Measurements from ENCODE around the gene UBE2S.

The UBE2S gene

DNA sequence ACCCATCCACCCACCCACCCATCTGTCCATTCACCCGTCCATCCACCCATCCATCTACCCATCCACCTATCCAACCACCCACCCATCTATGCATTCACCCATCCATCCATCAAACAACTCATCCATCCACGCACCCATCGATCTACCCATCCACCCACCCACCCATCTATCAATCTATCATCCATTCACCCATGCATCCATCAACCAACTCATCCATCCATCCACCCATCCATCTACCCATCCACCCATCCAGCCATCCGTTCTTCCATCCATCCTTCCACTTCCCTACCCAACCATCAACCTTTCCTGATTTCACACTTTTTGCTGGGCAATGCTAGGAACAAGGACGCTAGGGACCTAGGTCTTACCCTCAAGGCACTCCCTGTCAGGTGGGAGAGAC, 25.6 kb downstream of the UBE2S start:
- no peak for DNase-seq

DNA sequence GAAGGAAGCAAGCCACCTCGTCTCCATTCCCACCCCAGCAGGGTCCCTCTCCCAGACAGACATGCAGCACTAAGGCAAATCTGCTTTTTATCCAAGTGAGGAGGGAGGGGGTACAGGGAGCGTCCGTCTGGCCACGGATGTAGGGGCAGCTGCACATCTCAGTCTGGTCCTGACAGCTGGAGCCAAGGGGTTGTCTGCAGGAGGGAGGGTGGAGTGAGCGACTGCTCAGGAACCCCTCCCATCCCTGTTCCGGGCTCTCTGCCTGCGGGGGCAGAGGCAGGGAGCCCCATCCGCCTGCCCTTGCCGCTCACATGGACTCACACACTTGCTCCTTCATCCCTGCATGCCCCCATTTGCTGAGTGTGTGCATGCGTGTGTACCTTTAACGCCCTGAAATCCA, 28.4 kb downstream of the UBE2S start:
- DNase-seq: no peak

DNA sequence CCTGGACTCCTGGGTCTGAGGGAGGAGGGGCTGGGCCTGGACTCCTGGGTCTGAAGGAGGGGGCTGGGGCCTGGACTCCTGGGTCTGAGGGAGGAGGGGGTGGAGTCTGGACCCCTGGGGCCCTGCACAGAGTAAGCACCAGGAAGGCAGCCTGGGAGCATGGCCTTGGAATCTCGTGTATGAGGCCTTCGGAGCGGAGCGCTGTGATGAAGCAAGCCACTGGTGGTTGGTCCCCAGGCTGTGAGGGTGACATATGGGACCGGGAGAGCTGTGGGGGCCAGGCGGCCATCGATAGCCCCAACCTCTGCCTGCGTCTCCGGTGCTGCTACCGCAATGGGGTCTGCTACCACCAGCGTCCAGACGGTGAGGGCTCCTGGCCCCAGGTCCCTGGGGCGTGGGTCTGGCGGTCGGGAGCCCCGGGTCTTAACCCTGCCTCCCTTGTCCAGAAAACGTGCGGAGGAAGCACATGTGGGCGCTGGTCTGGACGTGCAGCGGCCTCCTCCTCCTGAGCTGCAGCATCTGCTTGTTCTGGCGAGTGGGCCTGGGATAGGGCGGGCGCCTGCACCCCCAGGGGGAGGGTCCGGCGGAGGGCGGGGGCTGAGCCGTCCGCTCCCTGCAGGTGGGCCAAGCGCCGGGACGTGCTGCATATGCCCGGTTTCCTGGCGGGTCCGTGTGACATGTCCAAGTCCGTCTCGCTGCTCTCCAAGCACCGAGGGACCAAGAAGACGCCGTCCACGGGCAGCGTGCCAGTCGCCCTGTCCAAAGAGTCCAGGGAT, 30.0 kb downstream of the UBE2S start:
- DNase-seq: no peak

DNA sequence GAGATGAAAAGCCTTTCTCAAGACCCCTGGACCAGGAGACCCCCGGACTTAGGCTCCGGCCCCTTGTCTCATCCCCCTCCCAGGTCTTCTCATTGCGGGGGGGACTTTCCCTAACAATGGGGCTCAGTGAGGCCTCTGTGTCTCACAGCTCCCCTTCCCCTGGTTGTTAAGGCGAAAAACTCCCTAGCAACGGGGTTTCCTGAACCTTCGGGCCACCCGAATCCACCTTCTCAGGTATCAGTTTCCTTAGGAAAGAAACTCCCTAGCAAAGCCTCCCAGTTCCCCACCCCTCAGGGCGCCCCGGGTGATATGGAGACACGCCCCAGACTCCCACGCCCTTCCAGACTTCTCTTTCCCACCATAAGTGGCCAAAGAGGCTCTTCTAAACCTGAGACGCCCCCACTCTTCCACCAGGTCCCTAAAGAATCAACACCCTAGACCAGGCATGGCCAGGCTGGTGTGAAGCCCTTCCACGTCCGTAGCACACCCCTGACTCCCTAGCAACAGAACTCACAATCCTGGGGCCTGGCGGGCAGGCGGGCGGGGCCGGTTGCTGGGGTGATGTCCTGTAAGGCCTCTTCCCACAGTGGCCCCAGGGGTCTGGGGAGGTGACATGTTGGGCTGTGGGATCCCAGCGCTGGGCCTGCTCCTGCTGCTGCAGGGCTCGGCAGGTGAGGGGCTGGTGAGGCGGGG, 31.2 kb downstream of the UBE2S start, which contains the start of gene TMEM190:
Gene TMEM190, plus strand, starts transcription at position 586 of the 693 bp plus-strand sequence. Its CDS starts 28 bp downstream, at position 614.
- no peak for DNase-seq

DNA sequence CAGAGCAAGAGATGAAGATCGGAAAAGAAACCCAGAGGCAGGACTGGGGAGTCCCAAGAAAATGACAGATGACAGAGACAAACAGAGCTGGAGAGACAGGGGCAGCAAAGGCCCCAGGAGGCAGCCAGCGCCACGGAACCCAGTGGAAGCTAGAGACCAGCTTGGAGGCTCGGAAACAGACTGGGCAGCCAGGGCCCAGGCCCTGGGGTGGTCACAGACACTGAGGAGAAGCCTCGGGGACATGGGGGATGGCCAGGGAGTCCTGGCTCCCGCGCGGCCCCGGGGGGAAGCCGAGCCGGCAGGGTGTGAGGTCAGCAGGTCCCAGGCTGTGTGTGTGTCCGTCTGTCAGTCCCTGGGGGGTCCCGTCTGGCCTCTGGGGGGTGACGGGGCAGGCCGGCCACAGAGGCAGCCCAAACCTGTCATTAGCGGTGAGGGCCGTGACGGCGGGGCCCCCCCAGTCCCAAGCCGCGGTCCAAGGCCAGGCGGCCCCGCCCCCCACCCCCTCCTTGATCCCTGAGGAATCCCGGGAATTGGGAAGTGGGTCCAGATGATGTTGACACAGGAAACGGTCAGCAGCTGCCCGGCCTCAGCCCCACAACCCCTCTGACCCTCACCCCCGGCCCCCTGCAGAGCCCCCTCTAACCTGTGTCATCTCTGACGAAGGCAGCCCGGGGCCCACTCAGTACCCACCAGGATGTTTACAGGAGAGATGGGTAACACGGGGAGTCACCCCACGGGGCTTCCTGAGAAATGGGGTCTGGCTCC, 33.4 kb downstream of the UBE2S start:
- no peak for DNase-seq

DNA sequence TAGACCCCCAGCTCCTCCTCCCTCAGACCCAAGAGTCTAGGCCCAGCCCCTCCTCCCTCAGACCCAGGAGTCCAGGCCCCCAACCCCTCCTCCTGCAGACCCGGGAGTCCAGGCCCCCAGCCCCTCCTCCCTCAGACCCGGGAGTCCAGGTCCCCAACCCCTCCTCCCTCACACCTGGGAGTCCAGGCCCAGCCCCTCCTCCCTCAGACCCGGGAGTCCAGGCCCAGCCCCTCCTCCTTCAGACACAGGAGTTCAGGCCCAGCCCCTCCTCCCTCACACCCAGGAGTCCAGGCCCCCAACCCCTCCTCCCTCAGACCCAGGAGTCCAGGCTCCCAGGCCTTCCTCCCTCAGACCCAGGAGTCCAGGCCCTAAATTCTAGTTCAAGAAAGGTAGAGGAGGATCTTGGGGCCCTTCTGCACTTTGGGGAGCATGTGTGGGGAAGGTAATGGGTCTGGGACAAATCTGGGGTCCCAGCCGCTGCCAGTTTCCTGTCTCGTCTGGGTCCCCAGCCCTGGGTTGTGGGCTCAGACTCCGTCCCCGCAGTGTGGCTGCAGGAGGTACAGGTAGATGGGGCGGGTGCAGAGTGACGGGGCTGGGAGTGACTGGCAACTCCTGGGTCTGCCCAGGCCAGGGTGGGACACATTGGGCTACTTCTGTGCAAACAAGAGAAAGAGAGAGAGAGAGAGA, 34.1 kb downstream of the UBE2S start:
- DNase-seq: no peak

DNA sequence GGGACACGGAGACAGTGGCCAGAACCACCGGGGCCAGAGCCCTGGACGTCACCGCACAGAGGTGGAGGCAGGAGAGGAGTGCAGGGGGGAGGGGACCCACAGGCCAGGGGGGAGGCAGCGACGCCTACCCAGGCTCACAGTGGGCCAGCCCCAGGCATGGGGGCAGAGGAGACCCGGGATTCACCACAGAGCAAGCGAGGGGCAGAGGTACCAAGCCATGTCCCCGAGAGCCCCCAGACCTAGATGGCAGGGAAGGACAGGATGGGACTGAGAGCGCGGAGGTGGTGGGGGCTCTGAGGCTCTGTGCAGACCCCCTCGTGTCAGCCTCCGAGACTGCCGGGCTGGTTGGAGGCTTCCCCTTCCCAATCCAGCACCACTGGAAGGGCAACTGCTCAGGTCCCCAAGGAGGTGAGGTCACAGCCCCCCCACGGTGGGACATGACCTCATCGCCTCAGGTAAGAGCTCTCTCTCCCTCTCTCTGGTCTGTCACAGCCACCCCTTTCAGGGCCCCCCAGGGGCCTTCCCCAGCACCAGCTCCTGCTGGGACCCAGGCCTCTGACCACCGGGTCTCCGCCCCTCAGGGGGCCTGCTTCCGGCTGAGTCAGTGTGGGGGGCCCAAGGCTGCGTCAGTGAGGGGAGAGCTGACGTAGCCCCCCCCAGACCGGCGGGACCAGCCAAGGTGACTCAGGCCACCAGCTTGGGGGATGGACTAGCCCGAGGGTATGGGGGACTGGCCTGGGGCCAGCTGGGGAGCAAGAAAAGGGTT, 35.1 kb downstream of the UBE2S start:
- no peak for DNase-seq

DNA sequence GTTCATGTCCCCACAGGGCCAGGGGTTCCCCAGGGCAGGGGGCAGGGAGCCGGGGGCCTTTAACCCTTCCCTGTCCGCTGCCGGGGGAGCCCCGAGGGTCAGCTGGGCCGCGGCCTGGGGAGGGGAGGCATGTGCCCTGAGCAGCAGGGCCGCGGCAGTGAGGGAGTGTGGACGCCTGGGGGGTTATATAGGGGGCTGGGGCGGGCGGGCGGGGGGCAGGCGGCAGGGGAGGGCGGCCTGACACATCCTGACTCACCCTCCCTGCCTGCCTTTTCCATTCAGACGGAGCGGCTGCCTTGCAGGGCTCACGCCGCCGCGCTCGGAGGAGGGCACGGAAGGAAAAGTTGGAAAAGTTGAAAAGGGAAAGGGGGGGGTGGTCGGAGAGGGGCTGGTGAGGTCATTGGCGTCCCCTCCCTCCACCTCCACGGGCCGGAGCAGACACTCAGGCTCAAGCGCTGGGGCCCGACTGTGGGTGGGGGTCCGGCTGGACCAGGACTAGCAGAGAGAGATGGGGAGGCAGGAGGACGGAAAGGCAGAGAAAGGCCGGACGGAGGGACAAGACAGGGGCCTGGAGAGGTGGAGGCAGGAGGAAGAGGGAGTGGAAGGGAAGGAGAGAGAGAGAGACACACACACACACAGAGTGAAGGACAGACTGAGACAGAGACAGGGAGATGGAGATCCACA, 37.1 kb downstream of the UBE2S start, which contains the start of gene IL11:
Gene IL11, minus strand, starts transcription at position 159 of the 684 bp plus-strand sequence. Its CDS starts 153 bp downstream, at position 6.
- DNase-seq: no peak

DNA sequence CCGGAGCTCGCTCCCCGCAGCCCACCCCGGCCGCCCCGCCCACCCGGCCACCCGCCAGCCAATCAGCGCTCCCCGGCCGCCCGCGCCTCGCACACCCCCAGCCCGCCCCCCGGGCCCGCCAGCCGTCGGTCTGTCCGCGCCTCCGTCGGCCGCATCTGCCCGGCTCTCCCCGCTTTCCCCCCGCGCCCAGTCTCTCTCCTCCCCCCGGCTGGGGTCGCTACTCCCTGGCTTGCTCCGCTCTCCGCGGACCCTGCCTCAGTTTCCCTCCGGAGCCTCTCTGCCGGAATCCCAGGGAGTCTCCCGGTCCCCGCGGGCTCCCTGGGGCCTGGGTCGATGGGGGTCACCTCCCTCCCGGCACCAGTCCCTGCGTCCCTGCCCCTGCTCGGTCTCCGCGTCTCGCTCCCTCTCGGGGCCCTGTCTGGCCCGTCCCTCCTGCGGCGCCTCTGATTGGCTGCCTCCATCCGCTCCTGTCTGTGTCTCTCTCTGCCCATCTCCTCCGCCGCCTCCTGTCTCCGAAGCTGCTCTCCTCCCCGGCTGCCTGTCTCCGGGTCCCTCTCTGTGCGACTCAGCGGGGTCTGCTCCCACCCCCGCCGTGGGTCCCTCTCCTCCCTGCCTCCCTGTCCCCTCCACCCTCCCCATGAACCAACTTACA, 37.8 kb downstream of the UBE2S start:
- DNase-seq: peak; percentile 12

DNA sequence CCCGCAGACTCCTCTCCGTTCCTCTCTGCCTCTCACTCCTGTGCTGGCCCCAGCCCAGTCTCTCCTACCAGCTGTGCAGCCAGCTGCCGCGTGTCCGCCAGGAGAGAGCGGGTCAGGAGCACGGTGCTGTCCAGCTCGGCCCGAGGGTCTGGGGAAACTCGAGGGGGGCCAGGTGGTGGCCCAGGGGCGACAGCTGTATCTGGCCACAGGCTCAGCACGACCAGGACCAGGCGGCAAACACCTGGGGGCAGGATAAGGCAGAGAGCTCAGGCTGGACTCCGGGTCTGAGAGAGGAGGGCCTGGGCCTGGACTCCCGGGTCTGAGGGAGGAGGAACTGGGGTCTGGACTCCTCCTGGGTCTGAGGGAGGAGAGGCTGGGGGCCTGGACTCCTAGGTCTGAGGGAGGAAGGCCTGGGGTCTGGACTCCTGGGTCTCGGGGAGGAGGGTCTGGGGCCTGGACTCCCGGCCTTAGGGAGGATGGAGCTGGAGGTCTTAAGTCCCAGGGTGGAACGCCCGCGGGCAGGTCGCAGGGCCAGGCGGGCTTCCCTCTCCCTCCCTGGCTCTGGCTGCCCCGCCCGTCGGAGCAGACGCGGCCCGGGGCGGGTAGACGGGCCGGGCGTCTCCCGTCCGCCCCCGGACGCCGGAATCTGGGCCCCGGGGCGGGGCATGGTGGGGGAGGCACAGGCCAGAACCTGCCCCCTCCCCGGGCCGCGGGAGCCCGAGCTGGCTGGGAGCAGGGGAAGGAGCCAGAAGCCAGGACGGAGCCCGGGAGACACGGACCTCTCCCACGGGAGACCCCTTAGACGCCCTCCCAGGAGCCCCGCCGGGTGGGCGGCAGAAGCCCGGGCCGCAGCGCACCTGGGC, 38.7 kb downstream of the UBE2S start:
- no peak for DNase-seq

DNA sequence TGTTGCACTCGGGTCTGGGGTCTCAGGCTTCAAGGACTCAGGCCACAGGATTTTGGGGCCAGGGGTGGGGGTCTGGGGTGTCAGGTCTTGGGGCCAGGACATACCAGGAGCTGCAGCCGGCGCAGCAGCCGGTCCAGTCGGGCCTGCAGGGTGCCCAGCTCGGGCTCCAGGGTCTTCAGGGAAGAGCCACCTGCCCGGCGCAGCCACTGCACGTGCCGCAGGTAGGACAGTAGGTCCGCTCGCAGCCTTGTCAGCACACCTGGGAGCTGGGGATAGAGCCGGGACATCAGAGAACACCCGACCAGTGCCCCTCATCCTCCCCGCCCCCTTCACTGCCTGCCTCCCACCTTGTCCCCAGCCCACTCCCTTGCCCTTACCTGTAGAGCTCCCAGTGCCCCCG, 39.5 kb downstream of the UBE2S start:
- no peak for DNase-seq

DNA sequence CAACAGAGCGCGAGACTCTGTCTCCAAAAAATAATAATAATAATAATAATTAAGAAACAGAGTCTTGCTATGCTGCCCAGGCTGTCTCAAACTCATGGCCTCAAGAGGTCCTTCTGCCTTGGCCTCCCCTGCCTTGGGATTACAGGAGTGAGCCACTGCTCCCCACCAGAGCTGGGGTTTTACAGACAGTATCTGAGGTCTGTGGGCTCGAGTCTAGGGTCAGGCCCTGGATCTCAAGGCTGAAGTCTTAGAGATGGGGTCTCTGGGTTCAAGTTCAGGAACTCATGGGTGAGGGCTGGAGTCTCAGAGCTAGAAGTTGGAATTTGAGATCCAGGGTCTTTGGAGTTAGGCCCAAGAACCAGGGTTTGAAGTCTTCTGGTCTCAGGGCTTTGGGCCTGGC, 40.8 kb downstream of the UBE2S start:
- DNase-seq: no peak

DNA sequence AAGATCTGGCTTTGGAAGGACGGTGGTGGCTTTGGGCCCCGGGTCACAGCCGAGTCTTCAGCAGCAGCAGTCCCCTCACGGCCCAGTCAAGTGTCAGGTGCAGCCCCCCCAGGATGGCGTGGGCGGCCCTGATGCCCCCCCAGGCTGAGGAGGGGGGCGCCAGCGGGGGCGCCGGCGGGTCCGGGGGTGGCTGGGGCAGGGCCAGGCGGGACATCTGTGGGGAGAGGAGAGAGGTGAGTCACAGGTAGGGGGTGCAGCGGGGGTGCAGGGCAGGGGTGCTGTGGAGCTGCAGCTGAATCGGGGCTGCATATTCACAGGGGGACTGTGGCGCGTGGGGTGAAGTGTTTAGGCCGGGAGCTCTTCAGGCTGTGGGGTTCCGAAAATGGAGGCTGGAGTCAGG, 41.6 kb downstream of the UBE2S start:
- no peak for DNase-seq

DNA sequence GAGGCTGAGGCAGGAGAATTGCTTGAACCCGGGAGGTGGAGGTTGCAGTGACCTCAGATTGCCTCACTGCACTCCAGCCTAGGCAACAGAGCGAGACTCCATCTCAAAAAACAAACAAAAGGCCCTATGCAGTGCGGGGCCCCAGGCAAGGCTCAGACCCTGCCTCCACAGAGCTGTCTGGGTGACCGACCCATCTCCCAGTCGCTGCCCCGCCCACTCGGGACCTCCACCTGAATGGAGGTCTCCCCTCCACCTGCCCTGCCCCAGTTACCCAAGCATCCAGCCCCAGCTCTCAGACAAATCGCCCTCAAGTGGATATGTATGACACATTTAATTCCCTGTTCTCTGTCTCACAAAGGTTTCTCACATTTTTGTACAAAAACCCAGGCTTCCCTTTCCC, 42.3 kb downstream of the UBE2S start:
- DNase-seq: no peak

DNA sequence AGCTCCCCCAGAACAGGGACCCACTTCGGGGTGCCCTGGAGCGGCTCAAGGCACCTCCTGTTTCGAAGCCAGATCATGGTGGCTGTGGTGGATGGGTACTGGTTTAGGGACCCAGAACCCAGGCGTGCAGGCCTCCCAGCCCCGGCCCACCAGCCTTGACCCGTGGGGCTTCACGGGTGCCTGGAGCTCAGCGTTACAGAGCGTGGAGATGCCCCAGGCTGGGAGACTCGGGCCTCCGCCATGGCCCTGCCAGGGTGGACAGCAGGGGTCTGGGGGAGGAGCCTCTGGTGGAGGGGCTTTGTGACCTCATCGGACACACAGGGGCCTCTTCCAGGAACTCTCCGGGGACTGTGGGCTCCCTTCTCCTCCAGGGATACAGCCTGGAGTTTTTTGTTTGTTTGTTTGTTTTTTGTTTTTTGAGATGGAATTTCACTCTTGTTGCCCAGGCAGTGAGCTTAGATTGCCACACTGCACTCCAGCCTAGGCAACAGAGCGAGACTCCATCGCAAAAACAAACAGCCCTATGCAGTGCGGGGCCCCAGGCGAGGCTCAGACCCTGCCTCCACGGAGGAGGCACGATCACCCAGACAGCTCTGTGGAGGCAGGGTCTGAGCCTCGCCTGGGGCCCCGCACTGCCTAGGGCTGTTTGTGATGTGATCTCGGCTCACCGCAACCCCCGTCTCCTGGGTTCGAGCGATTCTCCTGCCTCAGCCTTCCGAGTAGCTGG, 44.4 kb downstream of the UBE2S start, which contains the start of gene GARIN5B:
Gene GARIN5B, minus strand, starts transcription at position 271 of the 727 bp plus-strand sequence. Its CDS starts 194 bp downstream, at position 77.
- DNase-seq: no peak

DNA sequence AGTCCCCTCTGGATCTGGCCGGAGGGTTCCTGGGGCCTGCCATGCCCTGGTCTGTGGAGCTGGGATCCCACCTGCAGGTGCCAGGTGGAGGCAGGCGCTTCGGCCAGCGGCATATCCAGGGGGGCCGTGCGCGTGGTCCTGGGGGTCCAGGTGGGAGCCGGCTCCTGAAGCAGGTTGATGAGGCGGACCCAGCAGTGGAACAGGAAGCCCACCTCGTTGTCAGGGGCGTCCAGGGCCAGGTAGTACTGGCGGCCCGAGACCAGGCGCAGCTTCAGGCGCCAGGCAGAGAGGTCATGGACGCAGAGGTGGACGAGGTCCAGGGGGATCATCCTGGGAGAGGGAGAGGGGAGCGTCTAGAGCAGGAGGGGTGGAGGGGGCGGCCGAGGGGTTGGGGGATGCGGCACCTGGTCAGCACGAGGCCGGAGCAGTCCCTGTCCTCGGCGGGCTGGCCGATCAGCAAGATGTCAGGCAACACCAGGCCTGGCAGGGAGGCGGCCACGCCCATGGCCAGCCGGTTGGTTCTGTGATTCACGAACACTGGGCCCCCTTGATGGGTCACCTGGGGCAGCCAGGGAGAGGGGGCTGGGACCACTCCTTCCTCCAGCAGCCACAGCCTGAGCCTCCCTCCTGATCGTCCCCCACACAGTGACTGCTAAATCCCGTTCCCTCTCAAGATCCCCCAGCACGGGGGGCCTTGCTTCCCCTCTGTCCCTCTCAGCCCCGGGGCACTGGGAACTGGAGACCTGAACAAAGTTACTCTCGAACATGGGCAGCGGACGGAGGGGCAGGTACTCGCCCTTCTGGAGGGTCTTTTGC, 45.2 kb downstream of the UBE2S start:
- no peak for DNase-seq

DNA sequence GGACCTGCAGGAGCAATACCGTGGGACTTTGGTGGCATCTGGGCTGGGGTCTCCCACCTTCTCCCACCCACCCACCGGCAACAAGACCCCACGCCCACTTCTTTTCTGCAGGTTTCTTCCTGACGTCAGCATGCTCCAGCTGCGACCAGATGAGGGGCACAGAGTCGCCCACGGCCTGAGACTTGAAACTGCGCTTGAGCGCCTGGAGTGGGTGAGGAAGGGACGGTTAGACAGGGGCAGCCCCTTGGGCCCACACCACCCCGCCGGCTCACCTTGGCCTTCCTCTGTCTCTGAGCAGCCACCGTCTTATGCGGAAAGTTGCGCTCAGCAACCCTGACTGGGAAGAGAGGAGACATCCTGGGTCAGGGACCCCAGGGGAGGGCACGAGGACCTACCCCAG, 46.7 kb downstream of the UBE2S start:
- no peak for DNase-seq
